ENCODE results near the gene NSL1.

- TF ChIP-seq CTCF (conservative IDR thresholded peaks at IDR 0.05 in 1 of 2, IDR thresholded peaks at IDR 0.05 in 1 of 2; ENCODE audit: low read depth in 1 of 2, low read length in 2 of 2) (no peak), EZH2 (IDR thresholded peaks at IDR 0.05; ENCODE audit: low read length, missing control alignments) (no peak)
These were observed 31.9 kb downstream of the NSL1 start for GRCh38 chr1:212759683-212760082.

Data from fibroblast of lung (primary cell).